Tibial artery (tissue), 4 donors: ENCODE data around the gene ANTXR2.

Experiments used
- DNase-seq, 2 donors: peaks; one replicate each; pipeline ENCODE4 v3.0.0-alpha.2; 2019
- H3K27ac ChIP-seq, 2 donors: fragments of 200-600 bp; sonication (generic) in 1 of 2; 1 replicate in 1 of 2; 2 replicates in 1 of 2; pipeline ENCODE4 v1.5.1; 2018 to 2019; ENCODE audit warnings: mild to moderate bottlenecking in 1 of 2
- H3K27me3 ChIP-seq, 2 donors: fragments of 200-600 bp; sonication (generic) in 1 of 2; one replicate each; pipeline versions ENCODE4 v1.5.1 to v1.6.0; 2016 to 2019
- H3K36me3 ChIP-seq, 3 donors: fragments of 200-600 bp; sonication (generic) in 2 of 3; one replicate each; pipeline ENCODE4 v1.5.1; 2016 to 2019; ENCODE audit warnings: mild to moderate bottlenecking in 2 of 3
- H3K4me1 ChIP-seq, 4 donors: fragments of 200-600 bp; sonication (generic) in 2 of 4; 1 replicate in 3 of 4; 2 replicates in 1 of 4; pipeline ENCODE4 v1.5.1; 2016 to 2019
- H3K4me3 ChIP-seq, 2 donors: fragments of 200-600 bp; sonication (generic) in 1 of 2; 1 replicate in 1 of 2; 2 replicates in 1 of 2; pipeline ENCODE4 v1.5.1; 2018 to 2019; ENCODE audit warnings: mild to moderate bottlenecking in 2 of 2
- H3K9me3 ChIP-seq, 3 donors: fragments of 200-600 bp; sonication (generic) in 1 of 3; one replicate each; pipeline ENCODE4 v1.5.1; 2016 to 2019
- intact Hi-C: fragments of 100-400 bp; cut with DNase I; formaldehyde crosslinking; loops from one replicate; pipeline ENCODE4 v1.15.0; 2023; ENCODE audit warnings: low total_unique reads
- TF ChIP-seq, protein P1 (sequence below), 2 experiments: fragments of 200-600 bp in 1 of 2; fragments of 450-650 bp in 1 of 2; IDR thresholded peaks; one replicate each; pipeline ENCODE4 v1.5.1; 2017 to 2019; ENCODE audit warnings: antibody characterized with exemption in 2 of 2, mild to moderate bottlenecking in 1 of 2, moderate library complexity in 1 of 2

ANTXR2 gene

DNA sequence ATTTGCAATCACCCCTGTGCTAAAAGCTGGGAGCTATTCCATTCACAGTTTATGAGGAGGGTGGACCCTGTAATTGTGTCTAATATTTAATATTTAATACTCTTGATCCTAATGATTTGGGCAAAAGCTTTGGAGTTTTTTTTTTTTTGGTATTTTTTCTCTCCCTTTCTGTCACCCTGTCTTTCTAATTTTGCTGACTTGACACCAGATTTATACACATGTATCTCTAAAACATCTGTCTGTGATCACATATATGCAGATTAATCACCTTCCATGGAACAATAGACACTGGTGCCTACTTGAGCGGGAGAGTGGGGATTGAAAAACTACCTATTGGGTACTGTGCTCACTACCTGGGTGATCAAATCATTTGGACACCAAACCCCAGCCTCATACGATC lies 18.7 kb upstream of the ANTXR2 start:
- no peak overlapping the region for H3K4me3 ChIP-seq
- TF ChIP-seq, protein P1, sequence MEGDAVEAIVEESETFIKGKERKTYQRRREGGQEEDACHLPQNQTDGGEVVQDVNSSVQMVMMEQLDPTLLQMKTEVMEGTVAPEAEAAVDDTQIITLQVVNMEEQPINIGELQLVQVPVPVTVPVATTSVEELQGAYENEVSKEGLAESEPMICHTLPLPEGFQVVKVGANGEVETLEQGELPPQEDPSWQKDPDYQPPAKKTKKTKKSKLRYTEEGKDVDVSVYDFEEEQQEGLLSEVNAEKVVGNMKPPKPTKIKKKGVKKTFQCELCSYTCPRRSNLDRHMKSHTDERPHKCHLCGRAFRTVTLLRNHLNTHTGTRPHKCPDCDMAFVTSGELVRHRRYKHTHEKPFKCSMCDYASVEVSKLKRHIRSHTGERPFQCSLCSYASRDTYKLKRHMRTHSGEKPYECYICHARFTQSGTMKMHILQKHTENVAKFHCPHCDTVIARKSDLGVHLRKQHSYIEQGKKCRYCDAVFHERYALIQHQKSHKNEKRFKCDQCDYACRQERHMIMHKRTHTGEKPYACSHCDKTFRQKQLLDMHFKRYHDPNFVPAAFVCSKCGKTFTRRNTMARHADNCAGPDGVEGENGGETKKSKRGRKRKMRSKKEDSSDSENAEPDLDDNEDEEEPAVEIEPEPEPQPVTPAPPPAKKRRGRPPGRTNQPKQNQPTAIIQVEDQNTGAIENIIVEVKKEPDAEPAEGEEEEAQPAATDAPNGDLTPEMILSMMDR (IDR thresholded peaks at IDR 0.05): no peak
- H3K27me3 ChIP-seq: no peaks in the 10 kb centered on the region
- no peak overlapping the region for H3K27ac ChIP-seq
- intact Hi-C loops: no loop called here
- H3K4me1 ChIP-seq: no peaks in the 10 kb centered on the region
- H3K36me3 ChIP-seq: no peaks in the 10 kb centered on the region
- H3K9me3 ChIP-seq: no peaks in the 10 kb centered on the region
- no peak for DNase-seq

DNA sequence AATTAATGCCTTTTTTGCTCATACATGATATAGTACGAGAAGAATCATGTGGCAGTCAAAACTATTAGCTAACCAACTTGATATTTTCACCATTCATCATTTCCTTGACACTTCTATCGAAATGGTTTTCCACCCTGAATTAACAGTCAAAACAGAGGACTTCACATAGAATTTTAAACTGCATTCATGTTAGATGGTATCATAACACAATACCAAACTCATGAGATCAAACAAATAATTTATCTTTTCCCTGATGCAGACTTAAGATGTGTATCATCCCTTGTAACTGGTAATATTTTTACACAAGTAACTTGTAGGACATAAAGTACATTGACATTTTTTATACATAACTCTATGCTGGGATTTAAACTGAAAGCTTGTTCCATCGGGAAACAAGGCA lies 18.2 kb upstream of the ANTXR2 start:
- Histone ChIP-seq H3K4me1 (no peaks in the 10 kb centered on the region), H3K27me3 (no peaks in the 10 kb centered on the region), H3K27ac (no peak overlapping the region), H3K9me3 (no peaks in the 10 kb centered on the region), H3K36me3 (no peaks in the 10 kb centered on the region), H3K4me3 (no peak overlapping the region)
- TF ChIP-seq, protein P1 (IDR thresholded peaks at IDR 0.05): no peak
- intact Hi-C loops: no loop called here
- DNase-seq: no peak

DNA sequence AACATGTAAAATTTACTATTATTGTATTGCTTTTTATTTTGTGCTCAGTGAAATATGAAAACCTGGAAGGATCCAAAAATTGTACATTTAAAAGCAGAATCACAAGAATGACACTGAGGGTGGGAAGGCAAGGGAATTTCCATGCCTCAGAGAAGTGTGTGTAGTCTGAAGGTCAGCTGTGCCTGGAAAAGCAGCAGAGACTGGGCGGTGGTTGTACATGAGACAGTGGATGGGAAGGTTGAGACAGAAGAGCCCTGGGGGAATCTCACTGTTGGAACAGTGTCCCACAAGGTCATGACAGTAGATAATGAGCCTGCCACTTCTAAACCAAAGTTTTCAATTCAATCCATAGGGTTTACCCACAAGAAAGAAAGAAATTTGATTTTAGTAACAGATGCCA lies 17.1 kb upstream of the ANTXR2 start:
- Histone ChIP-seq H3K27me3 (no peaks in the 10 kb centered on the region), H3K36me3 (no peaks in the 10 kb centered on the region), H3K9me3 (no peaks in the 10 kb centered on the region), H3K4me1 (no peaks in the 10 kb centered on the region), H3K4me3 (no peak overlapping the region), H3K27ac (no peak overlapping the region)
- TF ChIP-seq, protein P1 (IDR thresholded peaks at IDR 0.05): no peak
- intact Hi-C loops: no loop called here
- DNase-seq: no peak

DNA sequence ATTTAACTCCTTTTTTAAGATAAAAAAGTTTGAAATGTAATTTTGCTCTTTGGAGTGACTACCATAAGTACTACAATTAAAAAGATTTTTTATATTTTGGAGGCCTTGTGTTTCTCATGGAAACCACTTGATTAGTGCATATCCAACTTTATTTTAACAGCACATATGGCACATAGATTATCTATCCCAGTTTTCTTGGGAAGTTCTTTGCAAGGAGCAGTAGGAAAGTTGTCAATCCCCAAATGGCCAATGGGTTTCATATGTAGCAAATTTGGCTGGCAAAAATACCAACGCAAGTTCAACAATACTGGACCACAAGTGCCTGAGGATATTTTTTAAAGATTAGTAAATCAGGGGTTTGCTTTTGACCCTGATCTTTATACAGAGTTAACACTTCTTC lies 15.4 kb upstream of the ANTXR2 start:
- no peaks in the 10 kb centered on the region for H3K4me1 ChIP-seq
- no peak for DNase-seq
- no peaks in the 10 kb centered on the region for H3K36me3 ChIP-seq
- H3K4me3 ChIP-seq: no peak overlapping the region
- no peaks in the 10 kb centered on the region for H3K9me3 ChIP-seq
- H3K27ac ChIP-seq: no peak overlapping the region
- intact Hi-C loops: no loop called here
- no peaks in the 10 kb centered on the region for H3K27me3 ChIP-seq
- TF ChIP-seq, protein P1 (IDR thresholded peaks at IDR 0.05): no peak

DNA sequence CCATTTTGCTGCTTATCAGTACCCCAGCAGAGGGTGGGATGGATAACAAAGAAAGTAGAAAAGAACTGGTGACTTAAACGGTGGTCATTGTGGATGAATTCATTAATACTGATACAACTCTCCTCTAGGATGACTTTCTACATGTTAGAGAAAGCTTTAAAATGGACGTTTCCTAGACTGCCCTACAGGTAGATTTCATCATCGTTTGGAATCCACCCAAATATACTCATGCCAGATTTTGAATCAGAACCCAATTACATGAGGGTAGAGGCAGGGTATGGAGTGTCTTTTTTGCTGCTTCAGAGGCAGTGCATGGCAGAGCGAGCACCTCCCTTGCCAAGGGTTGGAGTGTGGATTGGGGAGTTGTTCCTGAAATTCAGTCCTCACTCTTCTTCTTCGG lies 13.3 kb upstream of the ANTXR2 start:
- no peak for DNase-seq
- H3K4me3 ChIP-seq: no peak overlapping the region
- TF ChIP-seq, protein P1 (IDR thresholded peaks at IDR 0.05): no peak
- H3K27me3 ChIP-seq: no peaks in the 10 kb centered on the region
- no peaks in the 10 kb centered on the region for H3K36me3 ChIP-seq
- H3K4me1 ChIP-seq: no peaks in the 10 kb centered on the region
- no peak overlapping the region for H3K27ac ChIP-seq
- intact Hi-C loops: no loop called here
- no peaks in the 10 kb centered on the region for H3K9me3 ChIP-seq

DNA sequence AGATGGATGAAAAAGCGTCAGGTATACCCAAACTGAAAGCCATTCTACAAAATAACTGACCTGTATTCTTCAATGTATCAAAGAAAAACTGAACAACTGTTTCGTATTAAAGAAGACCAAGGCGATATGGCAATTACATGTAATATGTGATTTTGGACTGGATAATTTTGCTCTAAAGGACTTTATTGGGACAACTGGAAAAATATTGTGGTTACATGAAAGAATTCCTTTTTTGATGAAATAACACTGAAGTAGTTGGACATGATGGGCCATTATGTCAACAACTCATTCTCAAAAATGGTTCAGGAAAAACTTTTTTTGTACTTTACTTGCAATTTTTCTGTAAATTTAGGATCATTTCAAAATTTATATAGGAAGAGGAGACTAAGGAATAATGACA lies 12.1 kb upstream of the ANTXR2 start:
- intact Hi-C loops: no loop called here
- H3K4me1 ChIP-seq: no peaks in the 10 kb centered on the region
- TF ChIP-seq, protein P1 (IDR thresholded peaks at IDR 0.05): no peak
- DNase-seq: no peak
- no peak overlapping the region for H3K4me3 ChIP-seq
- H3K27ac ChIP-seq: no peak overlapping the region
- no peaks in the 10 kb centered on the region for H3K27me3 ChIP-seq
- H3K9me3 ChIP-seq: no peaks in the 10 kb centered on the region
- H3K36me3 ChIP-seq: no peaks in the 10 kb centered on the region
